ENCODE data around the gene OR1F1.

DNA sequence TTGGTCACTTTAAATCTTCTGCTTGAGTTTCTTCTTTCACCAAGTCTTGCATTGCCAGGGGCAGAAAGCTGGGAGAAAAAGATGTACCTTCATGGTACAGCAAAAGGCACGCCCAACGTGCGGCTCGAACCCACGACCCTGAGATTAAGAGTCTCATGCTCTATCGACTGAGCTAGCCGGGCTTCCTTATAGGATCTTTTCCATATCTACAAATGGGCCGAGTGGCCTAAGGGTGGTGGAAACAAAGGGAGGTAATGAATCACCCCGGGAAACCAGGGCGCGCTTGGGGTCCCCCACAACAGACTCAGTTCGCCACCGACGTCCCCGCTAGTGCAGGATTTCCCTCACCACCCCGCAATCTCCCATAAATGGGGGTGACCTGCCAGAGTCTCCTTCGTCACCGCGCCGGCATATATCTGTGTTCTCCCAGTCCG, 7.5 kb upstream of the OR1F1 start:
- TF ChIP-seq EP300 (IDR thresholded peaks at IDR 0.05) (no peak), POLR2A (IDR thresholded peaks at IDR 0.05) (no peak), POLR2AphosphoS5 (IDR thresholded peaks at IDR 0.05) (no peak)
- TF ChIP-seq, protein P1, sequence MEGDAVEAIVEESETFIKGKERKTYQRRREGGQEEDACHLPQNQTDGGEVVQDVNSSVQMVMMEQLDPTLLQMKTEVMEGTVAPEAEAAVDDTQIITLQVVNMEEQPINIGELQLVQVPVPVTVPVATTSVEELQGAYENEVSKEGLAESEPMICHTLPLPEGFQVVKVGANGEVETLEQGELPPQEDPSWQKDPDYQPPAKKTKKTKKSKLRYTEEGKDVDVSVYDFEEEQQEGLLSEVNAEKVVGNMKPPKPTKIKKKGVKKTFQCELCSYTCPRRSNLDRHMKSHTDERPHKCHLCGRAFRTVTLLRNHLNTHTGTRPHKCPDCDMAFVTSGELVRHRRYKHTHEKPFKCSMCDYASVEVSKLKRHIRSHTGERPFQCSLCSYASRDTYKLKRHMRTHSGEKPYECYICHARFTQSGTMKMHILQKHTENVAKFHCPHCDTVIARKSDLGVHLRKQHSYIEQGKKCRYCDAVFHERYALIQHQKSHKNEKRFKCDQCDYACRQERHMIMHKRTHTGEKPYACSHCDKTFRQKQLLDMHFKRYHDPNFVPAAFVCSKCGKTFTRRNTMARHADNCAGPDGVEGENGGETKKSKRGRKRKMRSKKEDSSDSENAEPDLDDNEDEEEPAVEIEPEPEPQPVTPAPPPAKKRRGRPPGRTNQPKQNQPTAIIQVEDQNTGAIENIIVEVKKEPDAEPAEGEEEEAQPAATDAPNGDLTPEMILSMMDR (IDR thresholded peaks at IDR 0.05): no peak
